ENCODE measurements around the gene TRAF1. TPM values are rescaled to one million over a fixed set of nuclear protein-coding genes. Genes with fewer than 3 reads are reported as not detected.

TRAF1 gene
- total RNA-seq, 4 donors from 2014 or later, result 2.2 to 7.2 (median 4.3) TPM

GRCh38 chr9:120936011-120936763 is 9.6 kb upstream of the TRAF1 start:
- Histone ChIP-seq H3K36me3 (no peaks in the 10 kb centered on the region), H3K4me3 (no peak overlapping the region), H3K9me3 (no peaks in the 10 kb centered on the region), H3K27ac (peak overlapping the region; percentile 75 to 91 (median 86)), H3K4me1 (peaks cover 24 to 51% (median 28%) of the 10 kb centered on the region in 4 donors), H3K27me3 (no peaks in the 10 kb centered on the region)
- intact Hi-C loops (cut with DNase I; ENCODE audit: low total_unique reads), result no loop called here
- DNase-seq, result peak; percentile 96
- WGBS, 2 donors (ENCODE audit: low coverage in 1 of 2), result 9 to 11% methylated on average over 6 to 10 of the region's 10 CpGs
- no peak for TF ChIP-seq EP300 (IDR thresholded peaks at IDR 0.05; ENCODE audit: low read depth)
- TF ChIP-seq POLR2AphosphoS5 (IDR thresholded peaks at IDR 0.05), result peak; percentile 64 to 70 (median 68)
- TF ChIP-seq CTCF (IDR thresholded peaks at IDR 0.05), result peak; percentile 87 to 92 (median 89)
- no peak for TF ChIP-seq POLR2A (IDR thresholded peaks at IDR 0.05)
- in situ Hi-C loops (cut with MboI; ENCODE audit: low pct_ligation_motif_present in 1 of 4, low pct_unique_long_range_greater_than_20kb in 1 of 4, low sequenced_read_pairs in 3 of 4), result loop anchor here (5.0 to 25.0 kb wide), 2 partner anchors 64 to 174 kb away; no protein-coding TSS in a partner anchor

GRCh38 chr9:120935383-120935857 is 8.8 kb upstream of the TRAF1 start:
- Histone ChIP-seq H3K4me3 (no peak overlapping the region), H3K27me3 (no peaks in the 10 kb centered on the region), H3K4me1 (peaks cover 25 to 56% (median 28%) of the 10 kb centered on the region in 4 donors), H3K27ac (peak overlapping the region; percentile 75 to 91 (median 86)), H3K9me3 (no peaks in the 10 kb centered on the region), H3K36me3 (no peaks in the 10 kb centered on the region)
- intact Hi-C loops (cut with DNase I; ENCODE audit: low total_unique reads) (loop anchor here (2.0 kb wide), 1 partner anchor 59 kb away; the partner anchor contains the start of gene PHF19), in situ Hi-C loops (cut with MboI; ENCODE audit: low pct_ligation_motif_present in 1 of 4, low pct_unique_long_range_greater_than_20kb in 1 of 4, low sequenced_read_pairs in 3 of 4) (loop anchor here (5.0 to 25.0 kb wide), 2 partner anchors 63 to 173 kb away; no protein-coding TSS in a partner anchor)
- WGBS, 2 donors (ENCODE audit: low coverage in 1 of 2), result 14 to 20% methylated on average over 2 to 4 of the region's 4 CpGs
- peak; percentile 96 for DNase-seq
- TF ChIP-seq EP300 (IDR thresholded peaks at IDR 0.05; ENCODE audit: low read depth), result no peak
- TF ChIP-seq POLR2A (IDR thresholded peaks at IDR 0.05), result peak; percentile 46
- peak; percentile 61 to 86 (median 77) for TF ChIP-seq POLR2AphosphoS5 (IDR thresholded peaks at IDR 0.05)

GRCh38 chr9:120934281-120934680 is 7.7 kb upstream of the TRAF1 start:
- Histone ChIP-seq H3K4me1 (peaks cover 25 to 60% (median 31%) of the 10 kb centered on the region in 4 donors), H3K36me3 (no peaks in the 10 kb centered on the region), H3K27ac (peak overlapping the region; percentile 75 to 91 (median 86)), H3K9me3 (no peaks in the 10 kb centered on the region), H3K4me3 (no peak overlapping the region), H3K27me3 (no peaks in the 10 kb centered on the region)
- in situ Hi-C loops (cut with MboI; ENCODE audit: low pct_ligation_motif_present in 1 of 4, low pct_unique_long_range_greater_than_20kb in 1 of 4, low sequenced_read_pairs in 3 of 4) (loop anchor here in 3 of 4 donors (25.0 kb wide), 1 partner anchor 172 kb away; no protein-coding TSS in a partner anchor), intact Hi-C loops (cut with DNase I; ENCODE audit: low total_unique reads) (loop anchor here (2.0 kb wide), 1 partner anchor 57 kb away; the partner anchor contains the start of gene PHF19)
- DNase-seq, result no peak
- WGBS, 2 donors (ENCODE audit: low coverage in 1 of 2), result 35 to 53% methylated on average over 3 of the region's 3 CpGs
- TF ChIP-seq POLR2A (IDR thresholded peaks at IDR 0.05), result no peak
- no peak for TF ChIP-seq EP300 (IDR thresholded peaks at IDR 0.05; ENCODE audit: low read depth)

GRCh38 chr9:120933310-120934055 is 6.9 kb upstream of the TRAF1 start:
- peaks cover 25 to 61% (median 35%) of the 10 kb centered on the region in 4 donors for H3K4me1 ChIP-seq
- peak overlapping the region; percentile 75 to 91 (median 86) for H3K27ac ChIP-seq
- H3K4me3 ChIP-seq, result no peak overlapping the region
- no peak for TF ChIP-seq POLR2A (IDR thresholded peaks at IDR 0.05)
- no peak for TF ChIP-seq EP300 (IDR thresholded peaks at IDR 0.05; ENCODE audit: low read depth)
- TF ChIP-seq CTCF (IDR thresholded peaks at IDR 0.05), result no peak
- no peak for TF ChIP-seq POLR2AphosphoS5 (IDR thresholded peaks at IDR 0.05)
- H3K36me3 ChIP-seq, result no peaks in the 10 kb centered on the region
- H3K27me3 ChIP-seq, result no peaks in the 10 kb centered on the region
- 82 to 91% methylated on average over 5 to 8 of the region's 8 CpGs for WGBS, 2 donors (ENCODE audit: low coverage in 1 of 2)
- no peaks in the 10 kb centered on the region for H3K9me3 ChIP-seq
- intact Hi-C loops (cut with DNase I; ENCODE audit: low total_unique reads) (loop anchor here (2.0 kb wide), 1 partner anchor 57 kb away; the partner anchor contains the start of gene PHF19), in situ Hi-C loops (cut with MboI; ENCODE audit: low pct_ligation_motif_present in 1 of 4, low pct_unique_long_range_greater_than_20kb in 1 of 4, low sequenced_read_pairs in 3 of 4) (loop anchor here in 3 of 4 donors (25.0 kb wide), 1 partner anchor 171 kb away; no protein-coding TSS in a partner anchor)
- DNase-seq, result no peak
